GM21528 (cell line): ENCODE data around the gene NKAPD1.
"Not testable (repeated sequence)": the region's sequence is repeated elsewhere in the genome, so short reads cannot be mapped to it uniquely, and the experiment has no call there.

ENCODE experiments used
- ATAC-seq: cut with Tn5 transposase; IDR thresholded peaks from one replicate; pipeline ENCODE4 v1.9.1; 2021; ENCODE audit warnings: mild to moderate bottlenecking, moderate library complexity; ENCODE audit not compliant: unreplicated experiment, low FRiP score

Gene NKAPD1

GRCh38 chr11:112073941-112074811 is at the start of gene NKAPD1, which contains the start of gene PIH1D2:
Gene NKAPD1 (plus strand): TSS chr11:112074299. CDS start chr11:112075575, 1,276 bp downstream.
Gene PIH1D2 (minus strand): TSS chr11:112074017. CDS start chr11:112073174, 843 bp downstream.
- ATAC-seq: peak; percentile 89

- peak; percentile 87 for ATAC-seq
These were observed 49.1 kb upstream of the NKAPD1 start, which contains the start of gene DLAT for GRCh38 chr11:112024773-112025678. Gene DLAT (plus strand): TSS chr11:112025408. CDS start chr11:112025473, 65 bp downstream.

- no peak for ATAC-seq
These were observed 48.4 kb upstream of the NKAPD1 start for GRCh38 chr11:112025707-112026106.

- ATAC-seq: not testable (repeated sequence)
These were observed 47.2 kb upstream of the NKAPD1 start for GRCh38 chr11:112026784-112027410.

GRCh38 chr11:112029460-112029859 is 44.6 kb upstream of the NKAPD1 start:
- no peak for ATAC-seq

GRCh38 chr11:112033902-112034301 is 40.2 kb upstream of the NKAPD1 start:
- no peak for ATAC-seq

GRCh38 chr11:112037527-112037926 is 36.6 kb upstream of the NKAPD1 start:
- no peak for ATAC-seq

GRCh38 chr11:112042161-112042960 is 31.7 kb upstream of the NKAPD1 start:
- ATAC-seq: no peak

- no peak for ATAC-seq
These were observed 31.2 kb upstream of the NKAPD1 start for GRCh38 chr11:112042961-112043304.

- no peak for ATAC-seq
These were observed 29.1 kb upstream of the NKAPD1 start for GRCh38 chr11:112044961-112045360.

GRCh38 chr11:112046647-112047046 is 27.5 kb upstream of the NKAPD1 start:
- ATAC-seq: not testable (repeated sequence)

- ATAC-seq: not testable (repeated sequence)
These were observed 25.8 kb upstream of the NKAPD1 start for GRCh38 chr11:112048256-112048655.

- ATAC-seq: no peak
These were observed 24.3 kb upstream of the NKAPD1 start for GRCh38 chr11:112049777-112050176.

GRCh38 chr11:112050721-112051120 is 23.4 kb upstream of the NKAPD1 start:
- peak; percentile 81 for ATAC-seq

- no peak for ATAC-seq
These were observed 22.3 kb upstream of the NKAPD1 start for GRCh38 chr11:112051768-112052167.

- no peak for ATAC-seq
These were observed 16.9 kb upstream of the NKAPD1 start for GRCh38 chr11:112057170-112057569.

- no peak for ATAC-seq
These were observed 16.0 kb upstream of the NKAPD1 start for GRCh38 chr11:112058103-112058502.

- ATAC-seq: no peak
These were observed 11.2 kb upstream of the NKAPD1 start for GRCh38 chr11:112062923-112063322.

GRCh38 chr11:112082729-112083128 is 8.6 kb downstream of the NKAPD1 start:
- ATAC-seq: no peak
